Upper lobe of left lung (tissue), 4 donors: ENCODE data around the gene APBB2.

Source experiments
- CTCF ChIP-seq, 6 experiments: fragments of 450-650 bp in 4 of 6; fragments of 200-600 bp in 2 of 6; sonication (generic) in 2 of 6; IDR thresholded peaks; one replicate each; pipeline ENCODE4 v1.5.1; 2016 to 2019; ENCODE audit warnings: antibody characterized with exemption in 6 of 6
- EP300 ChIP-seq, 4 donors: sonication (generic); formaldehyde crosslinking; IDR thresholded peaks; one replicate each; pipeline ENCODE4 v1.5.1; 2017; ENCODE audit warnings: antibody characterized with exemption in 4 of 4, control low read depth in 2 of 4
- POLR2A ChIP-seq, 4 donors: fragments of 450-650 bp; IDR thresholded peaks; one replicate each; pipeline ENCODE4 v1.5.1; 2016 to 2017; ENCODE audit warnings: antibody characterized with exemption in 4 of 4, mild to moderate bottlenecking in 2 of 4

- TF ChIP-seq CTCF (IDR thresholded peaks at IDR 0.05) (no peak), POLR2A (IDR thresholded peaks at IDR 0.05) (no peak), EP300 (IDR thresholded peaks at IDR 0.05) (no peak)
These were observed 431.5 kb downstream of the APBB2 start for GRCh38 chr4:40782876-40783275.
